ENCODE data around the gene CNOT3. TPM values are rescaled to one million over a fixed set of nuclear protein-coding genes. Genes with fewer than 3 reads are reported as not detected.
A peak's percentile ranks its signal among the peaks of the same experiment; 100 is the strongest.

Gene CNOT3
- total and polyA plus RNA-seq, 2 of the 13 experiments (the other 11 are each of a cell fraction or from before 2014, with no cell fraction given) = 4.3 to 5.8 TPM

DNA sequence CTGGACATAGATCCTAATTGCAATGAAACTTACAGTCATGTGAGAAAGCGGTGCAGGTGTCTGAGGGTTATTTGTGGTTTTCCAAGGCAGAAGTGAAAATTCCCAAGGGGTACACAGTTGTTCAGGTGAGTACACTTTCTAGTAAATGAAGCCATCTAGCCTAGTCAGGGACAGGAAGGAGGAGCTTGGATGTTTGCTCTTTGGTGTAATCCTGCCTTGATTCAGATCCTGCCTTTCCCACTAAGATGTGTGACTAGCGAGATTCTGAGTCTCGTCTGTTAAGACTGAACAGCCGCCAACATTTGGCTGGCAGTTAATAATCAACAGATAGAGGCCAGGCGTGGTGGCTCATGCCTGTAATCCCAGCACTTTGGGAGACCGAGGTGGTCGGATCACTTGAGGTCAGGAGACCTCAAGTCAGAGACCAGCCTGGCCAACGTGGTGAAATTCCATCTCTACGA is 65.6 kb downstream of the CNOT3 start (continued):
- TF ChIP-seq KLF16 (CRISPR knock-in tag; IDR thresholded peaks at IDR 0.05) = 0 out of 4 replicates have a peak, but pooled peaks of 1 of the 2 experiments have one; percentile 22
- TF ChIP-seq, protein P1, sequence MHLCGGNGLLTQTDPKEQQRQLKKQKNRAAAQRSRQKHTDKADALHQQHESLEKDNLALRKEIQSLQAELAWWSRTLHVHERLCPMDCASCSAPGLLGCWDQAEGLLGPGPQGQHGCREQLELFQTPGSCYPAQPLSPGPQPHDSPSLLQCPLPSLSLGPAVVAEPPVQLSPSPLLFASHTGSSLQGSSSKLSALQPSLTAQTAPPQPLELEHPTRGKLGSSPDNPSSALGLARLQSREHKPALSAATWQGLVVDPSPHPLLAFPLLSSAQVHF (CRISPR knock-in tag; IDR thresholded peaks at IDR 0.05) = no peak
- no peak for TF ChIP-seq ZNF720 (CRISPR knock-in tag; IDR thresholded peaks at IDR 0.05)
- no peak for TF ChIP-seq ZNF790 (CRISPR knock-in tag; IDR thresholded peaks at IDR 0.05; ENCODE audit: borderline replicate concordance)
- no peak for TF ChIP-seq SATB2 (CRISPR knock-in tag; IDR thresholded peaks at IDR 0.05)
- no peak for TF ChIP-seq ARHGAP35 (CRISPR knock-in tag; IDR thresholded peaks at IDR 0.05; ENCODE audit: borderline replicate concordance)
- no peak for TF ChIP-seq REPIN1 (CRISPR knock-in tag; IDR thresholded peaks at IDR 0.05; ENCODE audit: borderline replicate concordance, low read depth)
- peak in 1 of 2 experiments; percentile 19; a peak in 1 of 4 replicates for TF ChIP-seq POLR2A (IDR thresholded peaks at IDR 0.05; ENCODE audit: insufficient read depth in 1 of 2, low read depth in 2 of 2, low read length in 2 of 2)
- TF ChIP-seq, protein P2, sequence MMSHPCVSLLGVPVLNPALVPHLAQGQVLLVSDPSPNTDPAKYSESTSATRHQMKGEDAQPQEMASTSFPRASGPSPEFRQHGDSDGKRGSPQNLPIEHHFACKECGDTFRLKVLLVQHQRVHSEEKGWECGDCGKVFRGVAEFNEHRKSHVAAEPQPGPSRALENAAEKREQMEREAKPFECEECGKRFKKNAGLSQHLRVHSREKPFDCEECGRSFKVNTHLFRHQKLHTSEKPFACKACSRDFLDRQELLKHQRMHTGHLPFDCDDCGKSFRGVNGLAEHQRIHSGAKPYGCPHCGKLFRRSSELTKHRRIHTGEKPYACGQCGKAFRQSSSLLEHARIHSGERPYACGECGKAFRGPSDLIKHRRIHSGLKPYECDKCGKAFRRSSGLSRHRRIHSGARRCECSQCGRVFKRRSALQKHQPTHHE (CRISPR knock-in tag; IDR thresholded peaks at IDR 0.05; ENCODE audit: borderline replicate concordance) = no peak
- TF ChIP-seq IKZF4 (CRISPR knock-in tag; IDR thresholded peaks at IDR 0.05; ENCODE audit: borderline replicate concordance, low read depth, not compliant biosample characterization) = no peak
- TF ChIP-seq, protein P3, sequence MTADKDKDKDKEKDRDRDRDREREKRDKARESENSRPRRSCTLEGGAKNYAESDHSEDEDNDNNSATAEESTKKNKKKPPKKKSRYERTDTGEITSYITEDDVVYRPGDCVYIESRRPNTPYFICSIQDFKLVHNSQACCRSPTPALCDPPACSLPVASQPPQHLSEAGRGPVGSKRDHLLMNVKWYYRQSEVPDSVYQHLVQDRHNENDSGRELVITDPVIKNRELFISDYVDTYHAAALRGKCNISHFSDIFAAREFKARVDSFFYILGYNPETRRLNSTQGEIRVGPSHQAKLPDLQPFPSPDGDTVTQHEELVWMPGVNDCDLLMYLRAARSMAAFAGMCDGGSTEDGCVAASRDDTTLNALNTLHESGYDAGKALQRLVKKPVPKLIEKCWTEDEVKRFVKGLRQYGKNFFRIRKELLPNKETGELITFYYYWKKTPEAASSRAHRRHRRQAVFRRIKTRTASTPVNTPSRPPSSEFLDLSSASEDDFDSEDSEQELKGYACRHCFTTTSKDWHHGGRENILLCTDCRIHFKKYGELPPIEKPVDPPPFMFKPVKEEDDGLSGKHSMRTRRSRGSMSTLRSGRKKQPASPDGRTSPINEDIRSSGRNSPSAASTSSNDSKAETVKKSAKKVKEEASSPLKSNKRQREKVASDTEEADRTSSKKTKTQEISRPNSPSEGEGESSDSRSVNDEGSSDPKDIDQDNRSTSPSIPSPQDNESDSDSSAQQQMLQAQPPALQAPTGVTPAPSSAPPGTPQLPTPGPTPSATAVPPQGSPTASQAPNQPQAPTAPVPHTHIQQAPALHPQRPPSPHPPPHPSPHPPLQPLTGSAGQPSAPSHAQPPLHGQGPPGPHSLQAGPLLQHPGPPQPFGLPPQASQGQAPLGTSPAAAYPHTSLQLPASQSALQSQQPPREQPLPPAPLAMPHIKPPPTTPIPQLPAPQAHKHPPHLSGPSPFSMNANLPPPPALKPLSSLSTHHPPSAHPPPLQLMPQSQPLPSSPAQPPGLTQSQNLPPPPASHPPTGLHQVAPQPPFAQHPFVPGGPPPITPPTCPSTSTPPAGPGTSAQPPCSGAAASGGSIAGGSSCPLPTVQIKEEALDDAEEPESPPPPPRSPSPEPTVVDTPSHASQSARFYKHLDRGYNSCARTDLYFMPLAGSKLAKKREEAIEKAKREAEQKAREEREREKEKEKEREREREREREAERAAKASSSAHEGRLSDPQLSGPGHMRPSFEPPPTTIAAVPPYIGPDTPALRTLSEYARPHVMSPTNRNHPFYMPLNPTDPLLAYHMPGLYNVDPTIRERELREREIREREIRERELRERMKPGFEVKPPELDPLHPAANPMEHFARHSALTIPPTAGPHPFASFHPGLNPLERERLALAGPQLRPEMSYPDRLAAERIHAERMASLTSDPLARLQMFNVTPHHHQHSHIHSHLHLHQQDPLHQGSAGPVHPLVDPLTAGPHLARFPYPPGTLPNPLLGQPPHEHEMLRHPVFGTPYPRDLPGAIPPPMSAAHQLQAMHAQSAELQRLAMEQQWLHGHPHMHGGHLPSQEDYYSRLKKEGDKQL (CRISPR knock-in tag; IDR thresholded peaks at IDR 0.05; ENCODE audit: low read depth) = no peak
- no peak for TF ChIP-seq ZNF547 (CRISPR knock-in tag; IDR thresholded peaks at IDR 0.05)
- TF ChIP-seq, protein P4, sequence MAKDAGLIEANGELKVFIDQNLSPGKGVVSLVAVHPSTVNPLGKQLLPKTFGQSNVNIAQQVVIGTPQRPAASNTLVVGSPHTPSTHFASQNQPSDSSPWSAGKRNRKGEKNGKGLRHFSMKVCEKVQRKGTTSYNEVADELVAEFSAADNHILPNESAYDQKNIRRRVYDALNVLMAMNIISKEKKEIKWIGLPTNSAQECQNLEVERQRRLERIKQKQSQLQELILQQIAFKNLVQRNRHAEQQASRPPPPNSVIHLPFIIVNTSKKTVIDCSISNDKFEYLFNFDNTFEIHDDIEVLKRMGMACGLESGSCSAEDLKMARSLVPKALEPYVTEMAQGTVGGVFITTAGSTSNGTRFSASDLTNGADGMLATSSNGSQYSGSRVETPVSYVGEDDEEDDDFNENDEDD (CRISPR knock-in tag; IDR thresholded peaks at IDR 0.05; ENCODE audit: borderline replicate concordance) = peak; percentile 23; the same call in 1 of the 2 replicates
- TF ChIP-seq HDAC1 (CRISPR knock-in tag; IDR thresholded peaks at IDR 0.05) = 0 out of 2 replicates have a peak, but pooled peaks have one; percentile 42
- TF ChIP-seq GTF2F1 (IDR thresholded peaks at IDR 0.05; ENCODE audit: low read length) = no peak
- peak; percentile 26; the same call in 1 of the 2 replicates for TF ChIP-seq SALL1 (CRISPR knock-in tag; IDR thresholded peaks at IDR 0.05)
- no peak for TF ChIP-seq ISX (CRISPR knock-in tag; conservative IDR thresholded peaks at IDR 0.05)
- no peak for TF ChIP-seq PHF21A (CRISPR knock-in tag; IDR thresholded peaks at IDR 0.05)
- TF ChIP-seq, protein P5, sequence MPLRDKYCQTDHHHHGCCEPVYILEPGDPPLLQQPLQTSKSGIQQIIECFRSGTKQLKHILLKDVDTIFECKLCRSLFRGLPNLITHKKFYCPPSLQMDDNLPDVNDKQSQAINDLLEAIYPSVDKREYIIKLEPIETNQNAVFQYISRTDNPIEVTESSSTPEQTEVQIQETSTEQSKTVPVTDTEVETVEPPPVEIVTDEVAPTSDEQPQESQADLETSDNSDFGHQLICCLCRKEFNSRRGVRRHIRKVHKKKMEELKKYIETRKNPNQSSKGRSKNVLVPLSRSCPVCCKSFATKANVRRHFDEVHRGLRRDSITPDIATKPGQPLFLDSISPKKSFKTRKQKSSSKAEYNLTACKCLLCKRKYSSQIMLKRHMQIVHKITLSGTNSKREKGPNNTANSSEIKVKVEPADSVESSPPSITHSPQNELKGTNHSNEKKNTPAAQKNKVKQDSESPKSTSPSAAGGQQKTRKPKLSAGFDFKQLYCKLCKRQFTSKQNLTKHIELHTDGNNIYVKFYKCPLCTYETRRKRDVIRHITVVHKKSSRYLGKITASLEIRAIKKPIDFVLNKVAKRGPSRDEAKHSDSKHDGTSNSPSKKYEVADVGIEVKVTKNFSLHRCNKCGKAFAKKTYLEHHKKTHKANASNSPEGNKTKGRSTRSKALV (CRISPR knock-in tag; IDR thresholded peaks at IDR 0.05) = 0 out of 2 replicates have a peak, but pooled peaks have one; percentile 20

All from HepG2 (cell line).